HCT116 (cell line): ENCODE results near the gene CIC. TPM values are rescaled to one million over a fixed set of nuclear protein-coding genes. Genes with fewer than 3 reads are reported as not detected.

Source experiments
- ATAC-seq: fragments of 200-7000 bp; cut with Tn5 transposase; 2 replicates; pipeline ENCODE4 v1.9.1; 2020; ENCODE audit warnings: mild to moderate bottlenecking, moderate library complexity
- BruUV-seq: library from RNA; stranded (reverse); fragments of 400-500 nt; replicated peaks from 2 replicates; lab custom pipeline; 2021; lab: Mats Ljungman, UMichigan
- CTCF ChIA-PET: fragments of 300-600 bp; sonication (Branson Sonifier 250); formaldehyde crosslinking; loops from one replicate; lab custom pipeline; 2021; ENCODE audit warnings: antibody characterized with exemption; lab: Charles Lee
- POLR2A ChIA-PET: fragments of 300-600, 350-600 bp; sonication (Branson Sonifier 250); formaldehyde crosslinking; loops from one replicate; lab custom pipeline; 2021; ENCODE audit warnings: antibody characterized with exemption; lab: Charles Lee
- RAD21 ChIA-PET, 2 experiments: fragments of 300-600 bp; sonication (Branson Sonifier 250); formaldehyde crosslinking; loops; one replicate each; lab custom pipeline; 2023; ENCODE audit warnings: low total read pairs in 2 of 2; ENCODE audit not compliant: uncharacterized antibody in 2 of 2, unreplicated experiment in 2 of 2, low non-redundant PET in 1 of 2; lab: Charles Lee
- DNase-seq: peaks from one replicate; pipeline ENCODE4 v3.0.0-alpha.2; 2010; ENCODE audit warnings: low read depth, low spot score
- H2AFZ ChIP-seq: fragments of 200-600 bp; shearing (Covaris generic), sonication (generic); 2 replicates; pipeline ENCODE4 v1.6.1; 2017; ENCODE audit warnings: low read depth, mixed run types, mixed read lengths, antibody characterized with exemption, low read length; ENCODE audit not compliant: poor library complexity, severe bottlenecking
- H3K27ac ChIP-seq: 2 replicates; pipeline ENCODE4 v1.5.1; 2012; ENCODE audit warnings: low read depth, low read length
- H3K27me3 ChIP-seq: fragments of 200-600 bp; sonication (generic); 2 replicates; pipeline ENCODE4 v1.6.1; 2016; ENCODE audit warnings: mixed run types, low read length, mixed read lengths; ENCODE audit not compliant: insufficient read depth
- H3K36me3 ChIP-seq, 2 experiments: fragments of 200-500 bp in 1 of 2; fragments of 200-600 bp in 1 of 2; sonication (Bioruptor generic) in 1 of 2; sonication (generic) in 1 of 2; 2 replicates each; pipeline versions ENCODE4 v1.5.1 to v1.6.1; 2014 to 2016; ENCODE audit warnings: low read length in 2 of 2, inconsistent platforms in 1 of 2, mixed read lengths in 1 of 2, mixed run types in 1 of 2; ENCODE audit not compliant: insufficient read depth in 2 of 2, control insufficient read depth in 1 of 2
- H3K4me1 ChIP-seq, 2 experiments: fragments of 200-600 bp in 1 of 2; sonication (generic) in 1 of 2; 2 replicates each; pipeline versions ENCODE4 v1.5.1 to v1.6.1; 2012 to 2017; ENCODE audit warnings: low read length in 2 of 2, inconsistent platforms in 1 of 2, mild to moderate bottlenecking in 1 of 2, mixed read lengths in 1 of 2, mixed run types in 1 of 2, moderate library complexity in 1 of 2; ENCODE audit not compliant: insufficient read depth in 2 of 2, control insufficient read depth in 1 of 2
- H3K4me2 ChIP-seq: fragments of 200-600 bp; sonication (generic); 2 replicates; pipeline ENCODE4 v1.6.1; 2017; ENCODE audit warnings: mixed run types, low read length, mixed read lengths
- H3K4me3 ChIP-seq, 2 experiments: fragments of 200-600 bp in 1 of 2; sonication (generic) in 1 of 2; replicated peaks in 1 of 2; 2 replicates each; pipeline ENCODE4 v1.5.1; 2011 to 2016; ENCODE audit warnings: low read length in 2 of 2, control low read depth in 1 of 2, low read depth in 1 of 2, mild to moderate bottlenecking in 1 of 2, mixed read lengths in 1 of 2, mixed run types in 1 of 2
- H3K79me2 ChIP-seq: fragments of 200-600 bp; sonication (generic); 2 replicates; pipeline ENCODE4 v1.6.1; 2017; ENCODE audit warnings: mild to moderate bottlenecking, mixed run types, low read length, moderate library complexity, mixed read lengths; ENCODE audit not compliant: insufficient read depth
- H3K9ac ChIP-seq: fragments of 200-600 bp; sonication (generic); 2 replicates; pipeline ENCODE4 v1.6.1; 2016; ENCODE audit warnings: low read length, mixed read lengths
- H3K9me2 ChIP-seq: fragments of 200-600 bp; sonication (generic), shearing (Covaris generic); 2 replicates; pipeline ENCODE4 v1.6.1; 2017; ENCODE audit warnings: mixed run types, mild to moderate bottlenecking, moderate library complexity; ENCODE audit not compliant: insufficient read depth
- H3K9me3 ChIP-seq, 2 experiments: fragments of 200-500 bp in 1 of 2; fragments of 200-600 bp in 1 of 2; sonication (Bioruptor generic) in 1 of 2; sonication (generic) in 1 of 2; 2 replicates each; pipeline ENCODE4 v1.6.1; 2014 to 2017; ENCODE audit warnings: low read length in 2 of 2, mixed read lengths in 2 of 2, inconsistent platforms in 1 of 2, low read depth in 1 of 2, mild to moderate bottlenecking in 1 of 2, mixed run types in 1 of 2, moderate library complexity in 1 of 2; ENCODE audit not compliant: control insufficient read depth in 1 of 2, insufficient read depth in 1 of 2
- H4K20me1 ChIP-seq: fragments of 200-600 bp; sonication (generic), shearing (Covaris generic); 2 replicates; pipeline ENCODE4 v1.6.1; 2017; ENCODE audit warnings: mixed run types, mild to moderate bottlenecking, moderate library complexity; ENCODE audit not compliant: insufficient read depth
- CBX3 ChIP-seq: IDR thresholded peaks from 2 replicates; pipeline ENCODE4 v1.6.1; 2012; ENCODE audit warnings: low read depth
- EGR1 ChIP-seq: IDR thresholded peaks from 2 replicates; pipeline ENCODE4 v1.6.1; 2012; ENCODE audit warnings: low read depth
- ELF1 ChIP-seq: IDR thresholded peaks from 2 replicates; pipeline ENCODE4 v1.6.1; 2012; ENCODE audit warnings: low read depth, borderline replicate concordance
- EZH2phosphoT487 ChIP-seq: fragments of 200-600 bp; IDR thresholded peaks from 2 replicates; pipeline ENCODE4 v1.6.1; 2018; ENCODE audit warnings: antibody characterized with exemption, borderline replicate concordance
- FOSL1 ChIP-seq: IDR thresholded peaks from 2 replicates; pipeline ENCODE4 v1.6.1; 2012; ENCODE audit warnings: low read depth
- JUND ChIP-seq: IDR thresholded peaks from 2 replicates; pipeline ENCODE4 v1.6.1; 2012
- SIN3A ChIP-seq: IDR thresholded peaks from 2 replicates; pipeline ENCODE4 v1.6.1; 2012; ENCODE audit warnings: low read depth
- SP1 ChIP-seq: IDR thresholded peaks from 2 replicates; pipeline ENCODE4 v1.6.1; 2012; ENCODE audit warnings: low read depth
- TCF7L2 ChIP-seq: IDR thresholded peaks from 2 replicates; pipeline ENCODE4 v1.7.0; 2011; ENCODE audit warnings: borderline replicate concordance, inconsistent platforms; ENCODE audit not compliant: insufficient read depth, insufficient read length; ENCODE audit errors: extremely low read depth
- YY1 ChIP-seq: IDR thresholded peaks from 2 replicates; pipeline ENCODE4 v1.6.1; 2011; ENCODE audit warnings: low read length, low read depth, moderate library complexity, mild to moderate bottlenecking; ENCODE audit not compliant: insufficient replicate concordance; ENCODE audit errors: extremely low read depth
- ZNF274 ChIP-seq: fragments of 200-500 bp; sonication (Bioruptor generic); IDR thresholded peaks from 2 replicates; pipeline ENCODE4 v1.6.1; 2014; ENCODE audit warnings: mild to moderate bottlenecking, low read depth, low read length, inconsistent platforms
- intact Hi-C: fragments of 100-400 bp; cut with micrococcal nuclease; formaldehyde crosslinking; loops from 2 replicates; pipeline ENCODE4 v1.10.0; 2022
- total RNA-seq: library from RNA; stranded (reverse); gene quantifications from one replicate; pipeline ENCODE4 v1.2.1, GENCODE V29; 2021; ENCODE audit not compliant: unreplicated experiment
- TF ChIP-seq, protein P1 (sequence below), 3 experiments: fragments of 200-600 bp in 1 of 3; sonication (generic) in 1 of 3; IDR thresholded peaks in 2 of 3; conservative IDR thresholded peaks in 1 of 3; 2 replicates each; pipeline ENCODE4 v1.5.1; 2012 to 2017; ENCODE audit warnings: low read depth in 2 of 3, low read length in 2 of 3, antibody characterized with exemption in 1 of 3, borderline replicate concordance in 1 of 3, control low read depth in 1 of 3, mild to moderate bottlenecking in 1 of 3, mixed read lengths in 1 of 3, mixed run types in 1 of 3, moderate library complexity in 1 of 3; ENCODE audit not compliant: insufficient read depth in 1 of 3
- TF ChIP-seq, protein P2 (sequence below): IDR thresholded peaks from 2 replicates; pipeline ENCODE4 v1.6.1; 2012
- TF ChIP-seq, protein P3 (sequence below): IDR thresholded peaks from 2 replicates; pipeline ENCODE4 v1.6.1; 2012

CIC gene
- total RNA-seq, 1 experiment from 2014 or later: 52.0 TPM

DNA sequence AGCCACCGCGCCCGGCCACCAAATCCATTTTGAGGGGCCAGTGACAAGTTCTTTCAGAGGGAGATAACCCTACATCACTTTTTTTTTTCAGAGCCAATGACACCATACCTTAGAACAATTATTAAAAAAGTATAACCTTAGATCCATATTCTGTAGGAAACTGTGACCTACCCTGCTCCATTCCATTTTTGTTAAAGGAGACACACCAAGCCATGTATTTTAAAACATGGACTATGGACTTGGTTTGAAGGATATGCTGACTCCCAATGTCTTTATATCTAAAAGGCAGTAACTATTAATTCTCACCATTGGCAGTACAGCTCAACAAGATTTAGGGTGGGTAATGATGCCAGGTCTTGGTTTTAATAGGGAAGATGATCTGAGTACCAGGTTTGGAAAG lies 27.8 kb upstream of the CIC start:
- H3K9me2 ChIP-seq: no peaks in the 10 kb centered on the region
- DNase-seq (no peak), ATAC-seq (no peak)
- H3K27me3 ChIP-seq: no peaks in the 10 kb centered on the region
- no peak overlapping the region for H2AFZ ChIP-seq
- peaks cover 8 to 17% of the 10 kb centered on the region in 2 experiments; a peak in 3 of 4 replicates for H3K36me3 ChIP-seq
- H3K4me2 ChIP-seq: peak overlapping the region; percentile 86
- RAD21 ChIA-PET: no interaction called here
- no peaks in the 10 kb centered on the region for H4K20me1 ChIP-seq
- peak overlapping the region; percentile 79 for H3K9ac ChIP-seq
- CTCF ChIA-PET: no interaction called here
- intact Hi-C loops: loop anchor here (5.0 kb wide), 1 partner anchor 156 kb away; no protein-coding TSS in a partner anchor
- peak overlapping the region; percentile 78 for H3K27ac ChIP-seq
- no peak for TF ChIP-seq TCF7L2
- TF ChIP-seq JUND: no peak
- no peak for TF ChIP-seq ELF1
- no peak for TF ChIP-seq ZNF274
- no peak for TF ChIP-seq EGR1
- no peak for TF ChIP-seq FOSL1
- TF ChIP-seq CBX3: no peak
- TF ChIP-seq, protein P1, sequence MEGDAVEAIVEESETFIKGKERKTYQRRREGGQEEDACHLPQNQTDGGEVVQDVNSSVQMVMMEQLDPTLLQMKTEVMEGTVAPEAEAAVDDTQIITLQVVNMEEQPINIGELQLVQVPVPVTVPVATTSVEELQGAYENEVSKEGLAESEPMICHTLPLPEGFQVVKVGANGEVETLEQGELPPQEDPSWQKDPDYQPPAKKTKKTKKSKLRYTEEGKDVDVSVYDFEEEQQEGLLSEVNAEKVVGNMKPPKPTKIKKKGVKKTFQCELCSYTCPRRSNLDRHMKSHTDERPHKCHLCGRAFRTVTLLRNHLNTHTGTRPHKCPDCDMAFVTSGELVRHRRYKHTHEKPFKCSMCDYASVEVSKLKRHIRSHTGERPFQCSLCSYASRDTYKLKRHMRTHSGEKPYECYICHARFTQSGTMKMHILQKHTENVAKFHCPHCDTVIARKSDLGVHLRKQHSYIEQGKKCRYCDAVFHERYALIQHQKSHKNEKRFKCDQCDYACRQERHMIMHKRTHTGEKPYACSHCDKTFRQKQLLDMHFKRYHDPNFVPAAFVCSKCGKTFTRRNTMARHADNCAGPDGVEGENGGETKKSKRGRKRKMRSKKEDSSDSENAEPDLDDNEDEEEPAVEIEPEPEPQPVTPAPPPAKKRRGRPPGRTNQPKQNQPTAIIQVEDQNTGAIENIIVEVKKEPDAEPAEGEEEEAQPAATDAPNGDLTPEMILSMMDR (IDR thresholded peaks at IDR 0.05 in 2 of 3, conservative IDR thresholded peaks at IDR 0.05 in 1 of 3; ENCODE audit: borderline replicate concordance in 1 of 3, insufficient read depth in 1 of 3, low read depth in 2 of 3, low read length in 2 of 3): no peak
- no peak for TF ChIP-seq SIN3A
- no peak for TF ChIP-seq YY1
- TF ChIP-seq EZH2phosphoT487: no peak
- TF ChIP-seq, protein P2, sequence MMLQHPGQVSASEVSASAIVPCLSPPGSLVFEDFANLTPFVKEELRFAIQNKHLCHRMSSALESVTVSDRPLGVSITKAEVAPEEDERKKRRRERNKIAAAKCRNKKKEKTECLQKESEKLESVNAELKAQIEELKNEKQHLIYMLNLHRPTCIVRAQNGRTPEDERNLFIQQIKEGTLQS: no peak
- TF ChIP-seq SP1: no peak
- TF ChIP-seq, protein P3, sequence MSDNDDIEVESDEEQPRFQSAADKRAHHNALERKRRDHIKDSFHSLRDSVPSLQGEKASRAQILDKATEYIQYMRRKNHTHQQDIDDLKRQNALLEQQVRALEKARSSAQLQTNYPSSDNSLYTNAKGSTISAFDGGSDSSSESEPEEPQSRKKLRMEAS: no peak
- H3K4me1 ChIP-seq: peaks cover 8 to 28% of the 10 kb centered on the region in 2 experiments
- H3K79me2 ChIP-seq: peaks cover 45% of the 10 kb centered on the region
- POLR2A ChIA-PET: no interaction called here
- no peaks in the 10 kb centered on the region for H3K9me3 ChIP-seq
- BruUV-seq: no TSS peak
- H3K4me3 ChIP-seq: peak overlapping the region; percentile 69 to 93
